OCI-LY1 (cell line): ENCODE measurements around the gene FNIP1.
"Not testable (repeated sequence)": the region's sequence is repeated elsewhere in the genome, so short reads cannot be mapped to it uniquely, and the experiment has no call there.

Experiments
- EZH2 ChIP-seq: fragments of 200-600 bp; sonication (generic), shearing (Covaris generic); IDR thresholded peaks from 2 replicates; pipeline ENCODE4 v1.8.0; 2017; ENCODE audit warnings: borderline replicate concordance, mixed run types, mild to moderate bottlenecking, antibody characterized with exemption, low read length, moderate library complexity, mixed read lengths
- TF ChIP-seq, protein P1 (sequence below): fragments of 200-600 bp; sonication (generic), shearing (Covaris generic); IDR thresholded peaks from 2 replicates; pipeline ENCODE4 v1.5.1; 2017; ENCODE audit warnings: mild to moderate bottlenecking, antibody characterized with exemption, low read length, moderate library complexity, mixed read lengths

DNA sequence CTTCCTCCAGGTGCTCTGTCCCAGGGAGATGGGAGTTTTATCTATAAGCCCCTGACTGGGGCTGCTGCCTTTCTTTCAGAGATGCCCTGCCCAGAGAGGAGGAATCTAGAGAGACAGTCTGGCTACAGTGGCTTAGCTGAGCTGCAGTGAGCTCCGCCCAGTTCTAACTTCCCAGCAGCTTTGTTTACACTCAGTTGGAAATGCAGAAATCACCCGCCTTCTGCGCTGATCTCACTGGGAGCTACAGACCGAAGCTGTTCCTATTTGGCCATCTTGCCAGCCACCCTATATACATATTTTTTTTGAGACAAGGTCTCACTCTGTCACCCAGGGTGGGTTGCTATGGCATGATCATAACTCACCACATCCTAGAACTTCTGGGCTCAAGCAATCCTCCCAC lies 67.5 kb downstream of the FNIP1 start:
- TF ChIP-seq, protein P1, sequence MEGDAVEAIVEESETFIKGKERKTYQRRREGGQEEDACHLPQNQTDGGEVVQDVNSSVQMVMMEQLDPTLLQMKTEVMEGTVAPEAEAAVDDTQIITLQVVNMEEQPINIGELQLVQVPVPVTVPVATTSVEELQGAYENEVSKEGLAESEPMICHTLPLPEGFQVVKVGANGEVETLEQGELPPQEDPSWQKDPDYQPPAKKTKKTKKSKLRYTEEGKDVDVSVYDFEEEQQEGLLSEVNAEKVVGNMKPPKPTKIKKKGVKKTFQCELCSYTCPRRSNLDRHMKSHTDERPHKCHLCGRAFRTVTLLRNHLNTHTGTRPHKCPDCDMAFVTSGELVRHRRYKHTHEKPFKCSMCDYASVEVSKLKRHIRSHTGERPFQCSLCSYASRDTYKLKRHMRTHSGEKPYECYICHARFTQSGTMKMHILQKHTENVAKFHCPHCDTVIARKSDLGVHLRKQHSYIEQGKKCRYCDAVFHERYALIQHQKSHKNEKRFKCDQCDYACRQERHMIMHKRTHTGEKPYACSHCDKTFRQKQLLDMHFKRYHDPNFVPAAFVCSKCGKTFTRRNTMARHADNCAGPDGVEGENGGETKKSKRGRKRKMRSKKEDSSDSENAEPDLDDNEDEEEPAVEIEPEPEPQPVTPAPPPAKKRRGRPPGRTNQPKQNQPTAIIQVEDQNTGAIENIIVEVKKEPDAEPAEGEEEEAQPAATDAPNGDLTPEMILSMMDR: not testable (repeated sequence)
- not testable (repeated sequence) for TF ChIP-seq EZH2
